NCI-H82 treated with DMSO at 0.1 percent for 48 hours (cell line): ENCODE measurements around the gene ZGLP1.
A peak's percentile ranks its signal among the peaks of the same experiment; 100 is the strongest.

Experiments
- DNase-seq: peaks from one replicate; lab custom pipeline; 2025; ENCODE audit not compliant: unreplicated experiment; lab: John Stamatoyannopoulos, UW

Gene ZGLP1

GRCh38 chr19:10295305-10295846 is 14.2 kb downstream of the ZGLP1 start:
- DNase-seq: no peak

- DNase-seq: no peak
Measured at GRCh38 chr19:10294368-10294697, 15.3 kb downstream of the ZGLP1 start.

GRCh38 chr19:10293637-10294367 is 15.8 kb downstream of the ZGLP1 start:
- no peak for DNase-seq

GRCh38 chr19:10292789-10293636 is 16.6 kb downstream of the ZGLP1 start:
- DNase-seq: no peak

GRCh38 chr19:10292206-10292788 is 17.3 kb downstream of the ZGLP1 start:
- DNase-seq: peak; percentile 95

GRCh38 chr19:10291554-10292205 is 17.9 kb downstream of the ZGLP1 start:
- no peak for DNase-seq

GRCh38 chr19:10290876-10291553 is 18.6 kb downstream of the ZGLP1 start:
- no peak for DNase-seq

- DNase-seq: no peak
Measured at GRCh38 chr19:10290357-10290875, 19.2 kb downstream of the ZGLP1 start.

- DNase-seq: no peak
Measured at GRCh38 chr19:10289836-10290356, 19.7 kb downstream of the ZGLP1 start, which contains the start of gene ICAM5. TSS of gene ICAM5 (plus strand) at chr19:10289952. CDS start at chr19:10290044, 92 bp downstream.

- peak; percentile 47 for DNase-seq
Measured at GRCh38 chr19:10289167-10289835, 20.3 kb downstream of the ZGLP1 start.

- peak; percentile 61 for DNase-seq
Measured at GRCh38 chr19:10288662-10289166, 20.9 kb downstream of the ZGLP1 start.

GRCh38 chr19:10286803-10287737 is 22.5 kb downstream of the ZGLP1 start, which contains the start of gene ICAM4:
TSS of gene ICAM4 (plus strand) at chr19:10286955. CDS start at chr19:10287013, 58 bp downstream.
- no peak for DNase-seq

- no peak for DNase-seq
Measured at GRCh38 chr19:10285393-10285792, 24.2 kb downstream of the ZGLP1 start.

- no peak for DNase-seq
Measured at GRCh38 chr19:10284960-10285278, 24.7 kb downstream of the ZGLP1 start.

GRCh38 chr19:10284065-10284959 is 25.3 kb downstream of the ZGLP1 start:
- no peak for DNase-seq

GRCh38 chr19:10283301-10284064 is 26.1 kb downstream of the ZGLP1 start:
- DNase-seq: no peak
